ENCODE measurements around the gene MIDN. TPM values are rescaled to one million over a fixed set of nuclear protein-coding genes. Genes with fewer than 3 reads are reported as not detected.

The MIDN gene
- total RNA-seq, 1 donor from 2014 or later = 193 TPM

DNA sequence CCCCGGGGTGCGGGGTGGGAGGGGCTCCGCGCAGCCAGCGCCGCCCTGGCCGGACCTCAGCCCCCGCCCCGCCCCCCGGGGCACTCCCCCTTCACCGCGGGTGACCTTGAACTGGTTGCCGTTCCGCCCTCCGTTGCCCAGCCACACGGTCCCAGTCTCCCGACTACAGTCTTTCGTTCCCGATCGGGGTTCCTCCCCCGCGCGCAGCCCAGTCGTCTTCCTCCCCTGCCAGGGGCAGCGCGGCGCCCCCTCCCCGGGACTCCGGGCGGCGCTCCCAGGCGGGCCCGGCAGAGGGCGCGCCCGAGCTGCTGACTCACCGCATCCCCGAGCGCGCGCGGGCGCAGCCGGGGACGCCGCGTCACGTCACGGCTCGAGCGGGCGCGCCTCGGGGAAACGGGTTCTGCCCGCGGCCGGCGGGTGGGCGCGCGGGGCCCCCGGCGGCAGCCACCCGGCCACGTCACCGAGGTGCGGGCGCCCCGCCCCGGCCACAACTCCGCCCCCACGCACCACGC, 459 bp downstream of the MIDN start:
- peak overlapping the region; percentile 97 for H3K27ac Mint-ChIP-seq

DNA sequence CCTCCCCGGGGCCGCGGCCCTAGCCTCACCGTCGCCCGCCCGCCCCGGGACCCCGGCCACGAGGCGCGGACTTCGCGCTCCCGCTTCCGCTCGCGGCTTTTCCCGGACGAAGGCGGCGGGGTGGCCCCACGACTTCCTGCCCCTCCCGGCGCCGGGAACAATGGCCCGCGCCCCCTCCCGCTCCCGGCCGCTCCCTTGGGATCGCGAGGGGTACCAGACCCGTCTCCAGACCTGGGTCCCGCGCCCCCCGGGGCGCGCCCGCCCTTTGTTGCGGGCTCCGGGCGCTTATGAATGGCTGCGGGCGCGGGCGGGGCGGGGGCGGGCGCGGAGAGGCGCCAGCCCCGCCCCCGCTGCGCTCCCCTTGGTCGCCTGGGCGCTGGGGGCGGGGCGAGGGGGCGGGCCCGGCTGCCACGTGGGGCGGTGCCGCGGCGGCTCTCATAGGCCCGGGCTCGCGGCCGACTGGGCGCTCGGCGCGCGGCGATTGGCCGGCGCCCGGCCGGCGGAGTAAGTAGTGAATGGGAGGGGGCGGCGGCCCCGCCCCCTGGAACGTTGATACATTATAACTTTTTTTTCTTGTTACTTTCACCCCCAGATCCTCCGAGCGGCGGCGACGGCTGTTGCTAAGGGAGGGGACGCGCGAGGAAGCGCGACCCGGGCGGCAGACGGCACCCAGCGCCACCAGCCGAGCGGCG, 1.1 kb downstream of the MIDN start:
- Mint-ChIP-seq H3K4me3 (ENCODE audit: low read depth) (peak overlapping the region; percentile 75), H3K9me3 (ENCODE audit: low read depth) (no peaks in the 10 kb centered on the region), H3K27ac (peak overlapping the region; percentile 84), H3K36me3 (ENCODE audit: insufficient read depth) (peaks cover 7% of the 10 kb centered on the region), H3K4me1 (ENCODE audit: low read depth) (peaks cover 9% of the 10 kb centered on the region), H3K27me3 (no peaks in the 10 kb centered on the region)
- TF ChIP-seq, protein P1, sequence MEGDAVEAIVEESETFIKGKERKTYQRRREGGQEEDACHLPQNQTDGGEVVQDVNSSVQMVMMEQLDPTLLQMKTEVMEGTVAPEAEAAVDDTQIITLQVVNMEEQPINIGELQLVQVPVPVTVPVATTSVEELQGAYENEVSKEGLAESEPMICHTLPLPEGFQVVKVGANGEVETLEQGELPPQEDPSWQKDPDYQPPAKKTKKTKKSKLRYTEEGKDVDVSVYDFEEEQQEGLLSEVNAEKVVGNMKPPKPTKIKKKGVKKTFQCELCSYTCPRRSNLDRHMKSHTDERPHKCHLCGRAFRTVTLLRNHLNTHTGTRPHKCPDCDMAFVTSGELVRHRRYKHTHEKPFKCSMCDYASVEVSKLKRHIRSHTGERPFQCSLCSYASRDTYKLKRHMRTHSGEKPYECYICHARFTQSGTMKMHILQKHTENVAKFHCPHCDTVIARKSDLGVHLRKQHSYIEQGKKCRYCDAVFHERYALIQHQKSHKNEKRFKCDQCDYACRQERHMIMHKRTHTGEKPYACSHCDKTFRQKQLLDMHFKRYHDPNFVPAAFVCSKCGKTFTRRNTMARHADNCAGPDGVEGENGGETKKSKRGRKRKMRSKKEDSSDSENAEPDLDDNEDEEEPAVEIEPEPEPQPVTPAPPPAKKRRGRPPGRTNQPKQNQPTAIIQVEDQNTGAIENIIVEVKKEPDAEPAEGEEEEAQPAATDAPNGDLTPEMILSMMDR (IDR thresholded peaks at IDR 0.05; ENCODE audit: unreplicated experiment) = no peak
- peak; percentile 90 for DNase-seq (ENCODE audit: low spot score, unreplicated experiment)

More for the DNA sequence above, 459 bp downstream of the MIDN start:
- peak; percentile 84 for DNase-seq (ENCODE audit: low spot score, unreplicated experiment)
- Mint-ChIP-seq H3K27me3 (no peaks in the 10 kb centered on the region), H3K4me1 (ENCODE audit: low read depth) (peaks cover 9% of the 10 kb centered on the region), H3K9me3 (ENCODE audit: low read depth) (no peaks in the 10 kb centered on the region), H3K4me3 (ENCODE audit: low read depth) (peak overlapping the region; percentile 81), H3K36me3 (ENCODE audit: insufficient read depth) (peaks cover 7% of the 10 kb centered on the region)
- TF ChIP-seq, protein P1 (IDR thresholded peaks at IDR 0.05; ENCODE audit: unreplicated experiment) = peak; percentile 81

DNA sequence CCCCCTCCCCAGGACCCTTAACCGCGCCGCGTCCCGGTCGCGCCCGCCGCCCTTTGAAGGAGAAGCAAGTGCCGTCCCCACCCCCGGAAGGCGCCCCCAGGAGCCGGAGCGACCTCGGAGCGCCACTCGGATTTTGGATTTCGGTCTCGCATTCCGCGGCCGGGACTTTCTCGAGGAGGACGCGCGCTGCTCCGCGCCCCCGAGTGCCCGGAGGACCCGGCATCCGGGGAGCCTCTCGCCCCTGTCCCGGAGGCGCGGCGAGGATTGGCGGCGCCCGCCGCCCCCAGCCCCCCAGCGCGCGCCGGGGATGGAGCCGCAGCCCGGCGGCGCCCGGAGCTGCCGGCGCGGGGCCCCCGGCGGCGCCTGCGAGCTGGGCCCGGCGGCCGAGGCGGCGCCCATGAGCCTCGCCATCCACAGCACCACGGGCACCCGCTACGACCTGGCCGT, 1.6 kb downstream of the MIDN start:
- TF ChIP-seq, protein P1 (IDR thresholded peaks at IDR 0.05; ENCODE audit: unreplicated experiment) = no peak
- Mint-ChIP-seq H3K4me1 (ENCODE audit: low read depth) (peaks cover 7% of the 10 kb centered on the region), H3K27ac (no peak overlapping the region), H3K4me3 (ENCODE audit: low read depth) (peak overlapping the region; percentile 75), H3K36me3 (ENCODE audit: insufficient read depth) (peaks cover 13% of the 10 kb centered on the region), H3K9me3 (ENCODE audit: low read depth) (no peaks in the 10 kb centered on the region), H3K27me3 (no peaks in the 10 kb centered on the region)
- DNase-seq (ENCODE audit: low spot score, unreplicated experiment) = no peak

DNA sequence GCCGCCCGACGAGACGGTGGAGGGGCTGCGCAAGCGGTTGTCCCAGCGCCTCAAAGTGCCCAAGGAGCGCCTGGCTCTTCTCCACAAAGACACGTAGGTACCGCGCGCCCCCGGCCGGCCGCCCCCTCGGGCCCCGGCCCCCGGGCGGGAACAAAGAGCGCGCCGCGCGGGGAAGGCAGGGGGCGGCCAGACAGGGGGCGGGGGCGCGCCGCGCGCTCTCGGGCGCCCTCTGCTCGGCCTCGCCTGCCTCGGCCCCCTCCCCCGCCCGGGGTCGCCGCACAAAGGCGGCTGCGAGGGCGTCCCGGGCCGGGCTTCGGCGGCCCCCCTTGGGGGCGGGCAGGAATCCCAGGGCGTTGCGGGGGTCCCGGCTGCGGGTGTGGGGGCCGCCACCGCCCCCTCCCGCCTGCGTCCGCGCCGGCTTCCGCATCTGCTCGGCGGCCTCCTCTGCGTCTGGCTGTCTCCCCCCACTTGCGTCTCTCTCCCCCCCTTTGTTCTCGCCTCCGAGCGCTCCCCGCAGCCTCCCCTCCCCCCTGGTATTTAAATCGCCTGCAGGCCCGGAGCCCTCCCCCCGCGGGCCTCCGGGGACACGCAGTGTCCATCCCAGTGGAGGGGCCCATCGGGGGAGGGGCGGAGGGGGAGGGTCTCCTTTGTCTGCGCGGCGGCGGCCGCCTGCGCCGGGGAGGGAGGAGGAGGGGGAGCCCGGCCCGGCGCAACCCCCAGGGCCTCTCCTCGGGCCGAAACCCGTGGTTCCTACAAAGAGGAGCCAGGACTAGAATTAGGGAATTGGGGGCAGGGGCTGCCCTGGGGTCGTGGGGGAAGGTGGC, 2.3 kb downstream of the MIDN start:
- Mint-ChIP-seq H3K27ac (peak overlapping the region; percentile 81), H3K4me1 (ENCODE audit: low read depth) (peaks cover 7% of the 10 kb centered on the region)
- TF ChIP-seq, protein P1 (IDR thresholded peaks at IDR 0.05; ENCODE audit: unreplicated experiment) = no peak

More for the DNA sequence above, 2.3 kb downstream of the MIDN start:
- DNase-seq (ENCODE audit: low spot score, unreplicated experiment) = peak; percentile 67
- Mint-ChIP-seq H3K4me3 (ENCODE audit: low read depth) (peak overlapping the region; percentile 88), H3K9me3 (ENCODE audit: low read depth) (no peaks in the 10 kb centered on the region), H3K27me3 (no peaks in the 10 kb centered on the region), H3K36me3 (ENCODE audit: insufficient read depth) (peaks cover 13% of the 10 kb centered on the region)

Measured in progenitor cell of endocrine pancreas (in vitro differentiated cells).